Calu3 (cell line): ENCODE results near the gene CPEB2. TPM values are rescaled to one million over a fixed set of nuclear protein-coding genes. Genes with fewer than 3 reads are reported as not detected.

Experiments
- BruUV-seq: library from RNA; stranded (reverse); fragments of 400-500 nt; replicated peaks from 2 replicates; lab custom pipeline; 2021; lab: Mats Ljungman, UMichigan
- CTCF ChIA-PET: fragments of 300-600 bp; sonication (Branson Sonifier 250); formaldehyde crosslinking; loops from one replicate; lab custom pipeline; 2022; ENCODE audit warnings: antibody characterized with exemption; lab: Charles Lee
- DNase-seq: peaks from one replicate; pipeline ENCODE4 v3.0.0; 2022
- H3K27ac Mint-ChIP-seq: one replicate; pipeline ENCODE4 v1.8.0; 2022; ENCODE audit warnings: mixed read lengths; ENCODE audit not compliant: unreplicated experiment
- H3K27me3 Mint-ChIP-seq: one replicate; pipeline ENCODE4 v1.8.0; 2022; ENCODE audit warnings: mixed read lengths; ENCODE audit not compliant: unreplicated experiment
- H3K36me3 Mint-ChIP-seq: one replicate; pipeline ENCODE4 v1.8.0; 2022; ENCODE audit warnings: mild to moderate bottlenecking, moderate library complexity, mixed read lengths; ENCODE audit not compliant: insufficient read depth, unreplicated experiment
- H3K4me1 Mint-ChIP-seq: one replicate; pipeline ENCODE4 v1.8.0; 2022; ENCODE audit warnings: mild to moderate bottlenecking, low read depth, mixed read lengths; ENCODE audit not compliant: unreplicated experiment
- H3K4me3 Mint-ChIP-seq: one replicate; pipeline ENCODE4 v1.8.0; 2022; ENCODE audit warnings: mild to moderate bottlenecking, low read depth, moderate library complexity, mixed read lengths; ENCODE audit not compliant: unreplicated experiment
- H3K9me3 Mint-ChIP-seq: one replicate; pipeline ENCODE4 v1.8.0; 2022; ENCODE audit warnings: low read depth, mixed read lengths; ENCODE audit not compliant: unreplicated experiment
- intact Hi-C: fragments of 100-400 bp; cut with micrococcal nuclease; formaldehyde crosslinking; loops from one replicate; pipeline ENCODE4 v1.10.0; 2022; ENCODE audit not compliant: unreplicated experiment
- total RNA-seq: library from RNA; stranded (reverse); gene quantifications from 2 replicates; pipeline ENCODE4 v1.2.3, GENCODE V29; 2022
- TF ChIP-seq, protein P1 (sequence below): fragments of 200-600 bp; IDR thresholded peaks from one replicate; pipeline ENCODE4 v1.8.0; 2022; ENCODE audit warnings: antibody characterized with exemption; ENCODE audit not compliant: unreplicated experiment

The CPEB2 gene
- total RNA-seq, 1 experiment from 2014 or later: 7.3 TPM

DNA sequence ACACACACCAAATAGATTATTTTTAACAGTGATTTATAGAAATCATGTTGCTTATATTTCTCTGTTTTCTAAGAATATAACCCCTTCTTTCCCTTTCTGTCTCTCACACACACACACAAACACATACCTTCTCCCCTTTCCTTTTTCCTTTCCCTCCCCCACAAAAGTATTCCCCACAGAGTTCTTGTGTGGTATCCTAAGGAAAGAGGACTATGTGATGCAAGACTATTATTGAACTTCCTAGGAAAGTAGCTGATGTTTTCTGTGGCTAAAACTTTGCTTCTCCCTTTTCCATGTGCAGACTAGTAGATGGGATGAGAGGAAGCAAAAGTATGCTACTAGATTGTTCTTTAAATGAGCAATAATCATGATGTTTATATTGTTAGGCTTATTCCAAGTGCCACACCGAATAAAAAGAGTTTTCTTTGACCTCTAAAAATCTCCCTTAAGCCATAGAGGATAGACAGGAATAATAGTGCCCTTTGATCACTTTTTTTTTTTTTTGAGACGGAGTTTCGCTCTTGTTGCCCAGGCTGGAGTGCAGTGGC is 38.7 kb downstream of the CPEB2 start:
- no TSS peak for BruUV-seq
- no peak overlapping the region for H3K27ac Mint-ChIP-seq
- H3K9me3 Mint-ChIP-seq: no peaks in the 10 kb centered on the region
- no peak overlapping the region for H3K4me3 Mint-ChIP-seq
- no peaks in the 10 kb centered on the region for H3K27me3 Mint-ChIP-seq
- no peaks in the 10 kb centered on the region for H3K4me1 Mint-ChIP-seq
- CTCF ChIA-PET: interaction anchor here (0.7 kb wide), 1 partner anchor 123 kb away, joined by 3 read pairs; no protein-coding TSS in a partner anchor
- TF ChIP-seq, protein P1, sequence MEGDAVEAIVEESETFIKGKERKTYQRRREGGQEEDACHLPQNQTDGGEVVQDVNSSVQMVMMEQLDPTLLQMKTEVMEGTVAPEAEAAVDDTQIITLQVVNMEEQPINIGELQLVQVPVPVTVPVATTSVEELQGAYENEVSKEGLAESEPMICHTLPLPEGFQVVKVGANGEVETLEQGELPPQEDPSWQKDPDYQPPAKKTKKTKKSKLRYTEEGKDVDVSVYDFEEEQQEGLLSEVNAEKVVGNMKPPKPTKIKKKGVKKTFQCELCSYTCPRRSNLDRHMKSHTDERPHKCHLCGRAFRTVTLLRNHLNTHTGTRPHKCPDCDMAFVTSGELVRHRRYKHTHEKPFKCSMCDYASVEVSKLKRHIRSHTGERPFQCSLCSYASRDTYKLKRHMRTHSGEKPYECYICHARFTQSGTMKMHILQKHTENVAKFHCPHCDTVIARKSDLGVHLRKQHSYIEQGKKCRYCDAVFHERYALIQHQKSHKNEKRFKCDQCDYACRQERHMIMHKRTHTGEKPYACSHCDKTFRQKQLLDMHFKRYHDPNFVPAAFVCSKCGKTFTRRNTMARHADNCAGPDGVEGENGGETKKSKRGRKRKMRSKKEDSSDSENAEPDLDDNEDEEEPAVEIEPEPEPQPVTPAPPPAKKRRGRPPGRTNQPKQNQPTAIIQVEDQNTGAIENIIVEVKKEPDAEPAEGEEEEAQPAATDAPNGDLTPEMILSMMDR: no peak
- no peaks in the 10 kb centered on the region for H3K36me3 Mint-ChIP-seq
- DNase-seq: no peak
- intact Hi-C loops: no loop called here

DNA sequence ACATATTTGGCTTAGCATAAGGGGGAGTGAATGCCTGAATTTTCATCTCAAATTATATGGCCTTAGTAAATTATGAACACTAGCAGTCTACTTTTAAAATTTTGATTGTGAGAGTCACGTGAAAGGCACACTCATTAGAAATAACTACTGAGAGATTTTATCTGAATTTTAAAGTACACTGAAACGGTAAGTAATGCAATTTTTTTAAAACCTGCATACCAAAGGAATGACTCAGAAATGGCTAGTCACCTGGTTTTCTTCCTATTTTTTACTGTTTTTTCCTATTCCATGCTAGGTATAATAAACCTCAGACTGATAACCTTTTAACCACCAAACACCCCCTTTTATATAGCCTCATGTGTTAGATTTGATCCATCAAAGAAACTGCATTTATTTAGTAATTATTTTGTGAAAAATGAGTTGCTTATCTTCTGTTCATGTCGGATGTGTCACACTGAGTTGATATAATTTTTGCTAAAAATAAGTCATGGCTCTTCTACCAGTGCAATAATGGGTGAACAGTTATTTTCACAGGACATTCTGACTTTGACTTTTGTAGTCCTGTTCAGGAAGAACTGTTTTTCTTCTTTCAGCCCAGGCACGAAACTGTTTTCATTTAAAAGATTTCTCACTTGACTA is 40.4 kb downstream of the CPEB2 start:
- CTCF ChIA-PET: no interaction called here
- intact Hi-C loops: no loop called here
- Mint-ChIP-seq H3K36me3 (no peaks in the 10 kb centered on the region), H3K27ac (no peak overlapping the region), H3K9me3 (no peaks in the 10 kb centered on the region), H3K27me3 (no peaks in the 10 kb centered on the region), H3K4me3 (no peak overlapping the region), H3K4me1 (no peaks in the 10 kb centered on the region)
- no TSS peak for BruUV-seq
- TF ChIP-seq, protein P1: no peak
- no peak for DNase-seq

DNA sequence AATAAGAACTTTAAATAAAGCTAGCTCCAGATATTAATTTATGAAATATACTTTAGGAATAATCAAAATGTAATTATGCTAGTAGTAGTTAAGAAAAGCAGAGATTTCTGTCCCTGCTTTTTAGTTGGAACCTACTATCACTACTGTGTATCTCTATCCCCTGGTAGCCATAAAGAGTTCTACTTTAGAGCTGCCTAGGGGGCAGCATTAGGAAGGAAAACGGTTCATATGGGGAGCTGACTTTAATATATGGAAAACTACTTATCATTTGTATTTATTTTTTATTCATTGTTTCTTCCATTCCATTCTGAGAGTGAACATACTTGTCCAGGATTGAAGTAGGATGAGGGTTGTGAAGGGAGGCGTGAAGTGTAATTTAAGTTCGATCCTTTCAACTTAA is 40.9 kb downstream of the CPEB2 start:
- Mint-ChIP-seq H3K27ac (no peak overlapping the region), H3K4me1 (no peaks in the 10 kb centered on the region), H3K36me3 (no peaks in the 10 kb centered on the region), H3K4me3 (no peak overlapping the region), H3K27me3 (no peaks in the 10 kb centered on the region), H3K9me3 (no peaks in the 10 kb centered on the region)
- CTCF ChIA-PET: no interaction called here
- DNase-seq: no peak
- no TSS peak for BruUV-seq
- intact Hi-C loops: no loop called here
- TF ChIP-seq, protein P1: no peak

DNA sequence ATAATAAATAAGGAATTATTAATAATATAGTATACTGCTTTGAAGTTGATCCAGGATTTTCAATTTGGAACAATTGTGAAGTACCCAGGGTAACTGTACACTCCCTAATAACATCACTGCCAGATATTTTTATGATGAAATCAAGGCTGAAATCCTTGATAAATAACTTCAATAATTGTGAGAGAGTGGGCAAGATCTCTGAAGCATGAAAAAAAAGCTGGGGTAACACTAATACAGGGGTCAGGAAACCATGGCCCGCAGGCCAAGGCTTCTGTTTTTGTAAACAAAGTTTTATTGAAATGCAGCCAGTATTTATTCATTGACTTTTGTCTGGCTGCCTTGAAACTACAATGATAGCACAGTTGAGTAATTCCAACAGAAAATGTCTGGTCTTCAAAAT is 41.6 kb downstream of the CPEB2 start:
- CTCF ChIA-PET: no interaction called here
- Mint-ChIP-seq H3K27me3 (no peaks in the 10 kb centered on the region), H3K4me1 (no peaks in the 10 kb centered on the region), H3K27ac (no peak overlapping the region), H3K4me3 (no peak overlapping the region), H3K9me3 (no peaks in the 10 kb centered on the region), H3K36me3 (no peaks in the 10 kb centered on the region)
- no TSS peak for BruUV-seq
- intact Hi-C loops: no loop called here
- TF ChIP-seq, protein P1: no peak
- DNase-seq: no peak
